ENCODE measurements around the gene ROPN1L. TPM values are rescaled to one million over a fixed set of nuclear protein-coding genes. Genes with fewer than 3 reads are reported as not detected.

ROPN1L gene
- total and polyA plus RNA-seq, 2 experiments from 2014 or later: 0.30 TPM; not detected in 1

DNA sequence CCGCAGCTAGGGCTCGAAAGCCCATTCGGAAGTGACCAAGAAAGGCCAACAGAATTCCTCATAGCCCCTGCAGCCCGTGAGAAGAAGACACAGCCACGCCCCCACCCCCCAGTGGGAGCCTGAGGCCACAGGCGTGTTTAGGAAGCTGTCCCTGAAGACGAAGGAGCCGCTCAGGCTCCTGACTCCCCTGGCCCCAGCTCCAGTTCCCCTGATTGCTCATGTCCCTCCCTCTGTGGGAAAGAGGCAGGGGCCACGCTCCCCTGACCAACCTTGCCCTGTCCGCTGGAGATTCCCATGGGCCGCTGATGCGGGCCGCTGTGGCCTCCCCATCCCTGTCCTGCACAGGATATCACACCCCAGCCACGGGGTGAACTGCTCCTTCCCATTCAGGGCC is 13.6 kb downstream of the ROPN1L start:
- Histone ChIP-seq H3K27ac (no peak overlapping the region), H3K4me2 (no peak overlapping the region), H3K4me3 (no peak overlapping the region), H3K79me2 (no peaks in the 10 kb centered on the region), H3K9me3 (ENCODE audit: low read depth) (no peaks in the 10 kb centered on the region), H3K27me3 (no peaks in the 10 kb centered on the region), H3K36me3 (replicated peaks; ENCODE audit: insufficient read depth, low read depth) (no peaks in the 10 kb centered on the region), H2AFZ (no peak overlapping the region), H3K9me2 (replicated peaks; ENCODE audit: insufficient read depth) (no peaks in the 10 kb centered on the region), H4K20me1 (ENCODE audit: insufficient read depth, poor library complexity, severe bottlenecking) (no peaks in the 10 kb centered on the region), H3K4me1 (ENCODE audit: insufficient read depth) (no peaks in the 10 kb centered on the region)
- no peak for DNase-seq (ENCODE audit: low spot score)
- 70% methylated on average over 14 of the region's 14 CpGs for WGBS (ENCODE audit: low lambda C conversion rate, missing lambda C conversion rate)
- TF ChIP-seq EZH2phosphoT487 (IDR thresholded peaks at IDR 0.05; ENCODE audit: low read depth, severe bottlenecking, unreplicated experiment) (no peak), EZH2 (IDR thresholded peaks at IDR 0.05; ENCODE audit: borderline replicate concordance) (no peak)
- TF ChIP-seq, protein P1, sequence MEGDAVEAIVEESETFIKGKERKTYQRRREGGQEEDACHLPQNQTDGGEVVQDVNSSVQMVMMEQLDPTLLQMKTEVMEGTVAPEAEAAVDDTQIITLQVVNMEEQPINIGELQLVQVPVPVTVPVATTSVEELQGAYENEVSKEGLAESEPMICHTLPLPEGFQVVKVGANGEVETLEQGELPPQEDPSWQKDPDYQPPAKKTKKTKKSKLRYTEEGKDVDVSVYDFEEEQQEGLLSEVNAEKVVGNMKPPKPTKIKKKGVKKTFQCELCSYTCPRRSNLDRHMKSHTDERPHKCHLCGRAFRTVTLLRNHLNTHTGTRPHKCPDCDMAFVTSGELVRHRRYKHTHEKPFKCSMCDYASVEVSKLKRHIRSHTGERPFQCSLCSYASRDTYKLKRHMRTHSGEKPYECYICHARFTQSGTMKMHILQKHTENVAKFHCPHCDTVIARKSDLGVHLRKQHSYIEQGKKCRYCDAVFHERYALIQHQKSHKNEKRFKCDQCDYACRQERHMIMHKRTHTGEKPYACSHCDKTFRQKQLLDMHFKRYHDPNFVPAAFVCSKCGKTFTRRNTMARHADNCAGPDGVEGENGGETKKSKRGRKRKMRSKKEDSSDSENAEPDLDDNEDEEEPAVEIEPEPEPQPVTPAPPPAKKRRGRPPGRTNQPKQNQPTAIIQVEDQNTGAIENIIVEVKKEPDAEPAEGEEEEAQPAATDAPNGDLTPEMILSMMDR (IDR thresholded peaks at IDR 0.05; ENCODE audit: poor library complexity): no peak

DNA sequence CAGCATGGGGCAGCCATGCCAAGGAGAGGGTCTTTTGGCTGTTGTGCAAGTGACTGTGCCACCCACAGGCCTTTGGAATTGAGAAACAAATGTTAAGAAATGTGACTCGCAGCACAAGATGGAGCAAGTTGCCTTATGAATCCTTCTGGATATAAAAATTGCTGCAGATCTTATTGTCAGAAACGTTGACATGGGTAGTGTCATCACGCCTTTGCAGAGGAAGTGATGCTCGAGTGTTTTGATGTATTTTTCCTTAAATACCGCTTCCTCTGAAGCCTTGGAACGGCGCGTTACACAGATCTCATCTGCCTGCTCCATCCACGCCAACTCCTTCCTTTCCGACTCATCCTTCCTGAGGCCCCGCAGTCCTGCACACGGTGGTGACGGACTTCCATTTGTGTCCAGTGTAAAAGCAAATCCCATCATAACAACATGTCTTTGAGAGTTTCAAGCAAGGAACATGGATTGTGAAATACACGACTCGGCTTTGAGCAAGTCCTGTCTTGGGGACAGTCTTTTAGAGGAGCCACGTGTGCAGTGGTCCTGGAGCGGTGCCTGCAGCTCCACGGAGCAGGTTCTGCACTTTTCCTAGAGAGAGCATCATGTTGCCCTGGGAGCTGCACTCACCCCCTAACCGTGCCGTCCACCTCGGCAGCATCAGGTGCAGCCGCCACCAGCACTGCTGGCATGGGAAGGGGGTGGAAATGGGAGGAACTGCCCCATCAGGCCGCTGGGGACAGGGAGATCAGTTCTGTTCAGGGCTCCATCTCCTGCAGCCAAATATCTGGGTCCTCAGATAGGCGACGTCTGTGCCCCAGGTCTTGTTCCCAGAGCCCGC is 15.1 kb downstream of the ROPN1L start:
- Histone ChIP-seq H2AFZ (no peak overlapping the region), H3K79me2 (no peaks in the 10 kb centered on the region), H3K27ac (no peak overlapping the region), H3K36me3 (replicated peaks; ENCODE audit: insufficient read depth, low read depth) (no peaks in the 10 kb centered on the region), H3K9me3 (ENCODE audit: low read depth) (no peaks in the 10 kb centered on the region), H3K4me2 (no peak overlapping the region), H3K4me1 (ENCODE audit: insufficient read depth) (no peaks in the 10 kb centered on the region), H3K27me3 (no peaks in the 10 kb centered on the region), H4K20me1 (ENCODE audit: insufficient read depth, poor library complexity, severe bottlenecking) (no peaks in the 10 kb centered on the region), H3K9me2 (replicated peaks; ENCODE audit: insufficient read depth) (no peaks in the 10 kb centered on the region), H3K4me3 (no peak overlapping the region)
- TF ChIP-seq EZH2phosphoT487 (IDR thresholded peaks at IDR 0.05; ENCODE audit: low read depth, severe bottlenecking, unreplicated experiment) (no peak), EZH2 (IDR thresholded peaks at IDR 0.05; ENCODE audit: borderline replicate concordance) (no peak)
- TF ChIP-seq, protein P1 (IDR thresholded peaks at IDR 0.05; ENCODE audit: poor library complexity): no peak
- 80% methylated on average over 26 of the region's 26 CpGs for WGBS (ENCODE audit: low lambda C conversion rate, missing lambda C conversion rate)
- no peak for DNase-seq (ENCODE audit: low spot score)

DNA sequence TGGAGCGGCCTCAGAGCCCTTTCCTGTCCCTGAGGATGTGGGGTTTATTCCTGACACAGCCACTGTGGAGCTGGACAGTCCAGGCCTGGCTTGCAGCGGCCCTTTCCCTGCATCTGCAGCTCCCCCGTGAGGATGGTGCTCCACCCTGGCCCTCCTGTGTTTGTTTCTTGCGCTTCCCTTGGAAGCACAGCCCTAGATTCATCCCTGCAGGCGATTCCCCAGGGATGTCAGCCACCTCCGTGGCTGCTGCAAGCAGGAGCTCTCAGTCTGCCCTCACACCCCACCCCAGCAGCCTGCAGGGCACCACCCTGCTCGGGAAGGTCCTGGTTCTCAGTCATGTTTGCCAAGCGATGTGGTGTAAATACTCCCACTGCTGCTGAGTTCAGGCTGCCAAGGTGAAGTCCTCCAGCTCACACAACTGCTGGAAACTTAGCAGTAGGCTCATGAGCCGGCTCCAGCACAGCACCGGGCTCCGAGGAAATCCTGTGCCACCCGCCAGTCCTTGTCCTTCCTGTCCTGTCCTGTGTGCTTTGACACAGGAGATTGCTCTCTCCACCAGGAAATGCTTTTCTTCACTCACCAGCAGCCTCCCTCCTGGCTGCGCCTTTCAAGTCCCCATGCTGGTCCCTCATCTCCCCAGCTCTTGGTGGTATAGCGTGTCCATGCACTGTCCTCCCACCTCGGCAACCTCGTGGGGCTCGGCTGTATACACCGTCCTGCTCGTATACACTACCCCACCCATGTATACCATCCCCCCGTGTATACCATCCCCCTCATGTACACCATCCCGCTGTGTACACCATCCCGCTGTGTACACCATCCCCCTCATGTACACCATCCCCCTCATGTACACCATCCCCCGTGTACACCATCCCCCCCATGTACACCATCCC is 16.2 kb downstream of the ROPN1L start:
- H3K36me3 ChIP-seq (replicated peaks; ENCODE audit: insufficient read depth, low read depth): no peaks in the 10 kb centered on the region
- no peak for DNase-seq (ENCODE audit: low spot score)
- no peak overlapping the region for H3K27ac ChIP-seq
- H3K4me1 ChIP-seq (ENCODE audit: insufficient read depth): no peaks in the 10 kb centered on the region
- no peaks in the 10 kb centered on the region for H3K9me2 ChIP-seq (replicated peaks; ENCODE audit: insufficient read depth)
- no peak overlapping the region for H3K4me2 ChIP-seq
- H4K20me1 ChIP-seq (ENCODE audit: insufficient read depth, poor library complexity, severe bottlenecking): no peaks in the 10 kb centered on the region
- H3K9me3 ChIP-seq (ENCODE audit: low read depth): no peaks in the 10 kb centered on the region
- H3K27me3 ChIP-seq: no peaks in the 10 kb centered on the region
- WGBS (ENCODE audit: low lambda C conversion rate, missing lambda C conversion rate): 69% methylated on average over 19 of the region's 23 CpGs
- no peak overlapping the region for H2AFZ ChIP-seq
- no peaks in the 10 kb centered on the region for H3K79me2 ChIP-seq
- no peak overlapping the region for H3K4me3 ChIP-seq
- no peak for TF ChIP-seq EZH2phosphoT487 (IDR thresholded peaks at IDR 0.05; ENCODE audit: low read depth, severe bottlenecking, unreplicated experiment)
- TF ChIP-seq, protein P1 (IDR thresholded peaks at IDR 0.05; ENCODE audit: poor library complexity): no peak
- TF ChIP-seq EZH2 (IDR thresholded peaks at IDR 0.05; ENCODE audit: borderline replicate concordance): no peak

Data from hepatocyte (in vitro differentiated cells).